ENCODE measurements around the gene OR9G1.

The OR9G1 gene

DNA sequence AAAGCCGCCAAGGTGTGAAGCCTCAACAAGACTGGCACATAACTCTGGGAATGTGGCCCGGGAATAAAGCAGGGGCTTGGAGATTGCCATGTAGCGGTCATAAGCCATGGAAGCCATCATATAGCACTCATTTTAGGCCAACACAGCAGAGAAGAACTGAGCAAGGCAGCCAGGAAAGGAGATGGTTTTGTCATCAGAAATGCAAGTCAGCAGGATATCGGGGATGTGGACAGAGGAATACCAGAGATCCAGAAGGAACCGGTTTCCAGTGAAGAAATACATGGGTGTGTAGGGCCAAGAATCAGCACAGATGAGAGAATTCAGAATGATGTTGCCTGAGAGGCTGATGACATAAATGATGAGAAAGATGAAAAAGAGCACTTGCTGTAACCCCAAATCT lies 52.6 kb downstream of the OR9G1 start:
- no peak for TF ChIP-seq CTCF (IDR thresholded peaks at IDR 0.05; ENCODE audit: low read depth, low read length)
- DNase-seq: no peak
- no peak overlapping the region for H3K4me3 ChIP-seq (ENCODE audit: low read depth, low read length)
- no peaks in the 10 kb centered on the region for H3K36me3 ChIP-seq
- H3K9me3 ChIP-seq: no peaks in the 10 kb centered on the region
- no peaks in the 10 kb centered on the region for H3K27me3 ChIP-seq
- H3K4me1 ChIP-seq: no peaks in the 10 kb centered on the region
